K562 (cell line): Measurements from ENCODE around the gene SPACA5B. TPM values are rescaled to one million over a fixed set of nuclear protein-coding genes. Genes with fewer than 3 reads are reported as not detected.

Experiments used
- TCFL5 ChIP-seq: fragments of 250-450 bp; sonication (Bioruptor Pico); conservative IDR thresholded peaks from 2 replicates; pipeline ENCODE4 v1.6.1; 2021; ENCODE audit warnings: mild to moderate bottlenecking, moderate library complexity, matching md5 sums
- polyA plus RNA-seq, 8 experiments: library from polyadenylated mRNA; depleted of rRNA in 4 of 8; stranded (reverse) in 5 of 8; unstranded in 3 of 8; fragments of >200 nt; fragmentation: Nextera tagmentation in 2 of 8; fragmentation: Illumina TruSeq in 1 of 8; extraction: Ambion mirVana in 2 of 8; extraction: Trizol in 1 of 8; gene quantifications; 2 replicates each; pipeline versions ENCODE4 v1.2.1 to v1.2.3, GENCODE V29; 2011 to 2014; ENCODE audit warnings: inconsistent platforms in 1 of 8, missing spikeins in 1 of 8
- total RNA-seq, 7 experiments: library from RNA; depleted of rRNA in 6 of 7; stranded (reverse); fragments of >200 nt in 6 of 7; fragmentation: Illumina TruSeq in 2 of 7; extraction: Trizol in 2 of 7; gene quantifications; 2 replicates each; pipeline versions ENCODE4 v1.2.1 to v1.2.3, GENCODE V29; 2011 to 2021; ENCODE audit warnings: low replicate concordance in 1 of 7
- TF ChIP-seq, protein P1 (sequence below), 2 experiments: fragments of 450-650 bp; formaldehyde crosslinking in 1 of 2; IDR thresholded peaks; 2 replicates each; pipeline versions ENCODE4 v1.4.0 to v1.6.1; 2014 to 2020; ENCODE audit warnings: mild to moderate bottlenecking in 2 of 2, borderline replicate concordance in 1 of 2, low read depth in 1 of 2

SPACA5B gene
- total and polyA plus RNA-seq, 9 of the 15 experiments (the other 6 are each of a cell fraction or from before 2014, with no cell fraction given) = not detected

DNA sequence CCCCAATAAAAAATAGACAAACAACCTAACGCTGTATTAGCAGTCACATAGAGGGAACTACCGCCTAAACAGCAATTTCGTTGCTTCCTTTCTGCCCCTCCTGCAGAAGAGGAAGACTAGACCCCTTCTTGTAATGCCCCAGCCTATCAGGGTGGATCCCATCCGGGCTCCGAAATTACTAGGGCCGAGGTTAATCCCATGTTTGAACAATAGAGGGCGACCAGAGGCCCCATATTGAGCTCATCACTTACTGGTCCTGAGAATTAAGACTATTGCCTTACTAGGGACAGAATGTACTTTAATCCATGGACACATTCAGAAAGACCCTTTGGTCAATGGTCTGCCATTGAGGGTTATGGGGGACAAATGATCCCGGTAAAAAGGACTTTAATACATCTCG is 47.2 kb upstream of the SPACA5B start (continued):
- TF ChIP-seq, protein P1, sequence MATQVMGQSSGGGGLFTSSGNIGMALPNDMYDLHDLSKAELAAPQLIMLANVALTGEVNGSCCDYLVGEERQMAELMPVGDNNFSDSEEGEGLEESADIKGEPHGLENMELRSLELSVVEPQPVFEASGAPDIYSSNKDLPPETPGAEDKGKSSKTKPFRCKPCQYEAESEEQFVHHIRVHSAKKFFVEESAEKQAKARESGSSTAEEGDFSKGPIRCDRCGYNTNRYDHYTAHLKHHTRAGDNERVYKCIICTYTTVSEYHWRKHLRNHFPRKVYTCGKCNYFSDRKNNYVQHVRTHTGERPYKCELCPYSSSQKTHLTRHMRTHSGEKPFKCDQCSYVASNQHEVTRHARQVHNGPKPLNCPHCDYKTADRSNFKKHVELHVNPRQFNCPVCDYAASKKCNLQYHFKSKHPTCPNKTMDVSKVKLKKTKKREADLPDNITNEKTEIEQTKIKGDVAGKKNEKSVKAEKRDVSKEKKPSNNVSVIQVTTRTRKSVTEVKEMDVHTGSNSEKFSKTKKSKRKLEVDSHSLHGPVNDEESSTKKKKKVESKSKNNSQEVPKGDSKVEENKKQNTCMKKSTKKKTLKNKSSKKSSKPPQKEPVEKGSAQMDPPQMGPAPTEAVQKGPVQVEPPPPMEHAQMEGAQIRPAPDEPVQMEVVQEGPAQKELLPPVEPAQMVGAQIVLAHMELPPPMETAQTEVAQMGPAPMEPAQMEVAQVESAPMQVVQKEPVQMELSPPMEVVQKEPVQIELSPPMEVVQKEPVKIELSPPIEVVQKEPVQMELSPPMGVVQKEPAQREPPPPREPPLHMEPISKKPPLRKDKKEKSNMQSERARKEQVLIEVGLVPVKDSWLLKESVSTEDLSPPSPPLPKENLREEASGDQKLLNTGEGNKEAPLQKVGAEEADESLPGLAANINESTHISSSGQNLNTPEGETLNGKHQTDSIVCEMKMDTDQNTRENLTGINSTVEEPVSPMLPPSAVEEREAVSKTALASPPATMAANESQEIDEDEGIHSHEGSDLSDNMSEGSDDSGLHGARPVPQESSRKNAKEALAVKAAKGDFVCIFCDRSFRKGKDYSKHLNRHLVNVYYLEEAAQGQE (IDR thresholded peaks at IDR 0.05; ENCODE audit: borderline replicate concordance) = peak; percentile 27; the same call in 1 of the 2 replicates
- TF ChIP-seq, protein P1 (CRISPR knock-in tag; IDR thresholded peaks at IDR 0.05; ENCODE audit: low read depth) = no peak
- no peak for TF ChIP-seq TCFL5 (CRISPR knock-in tag)
- TF ChIP-seq, all 486 proteins: peak for 5
